ENCODE results near the gene KLF9.

DNA sequence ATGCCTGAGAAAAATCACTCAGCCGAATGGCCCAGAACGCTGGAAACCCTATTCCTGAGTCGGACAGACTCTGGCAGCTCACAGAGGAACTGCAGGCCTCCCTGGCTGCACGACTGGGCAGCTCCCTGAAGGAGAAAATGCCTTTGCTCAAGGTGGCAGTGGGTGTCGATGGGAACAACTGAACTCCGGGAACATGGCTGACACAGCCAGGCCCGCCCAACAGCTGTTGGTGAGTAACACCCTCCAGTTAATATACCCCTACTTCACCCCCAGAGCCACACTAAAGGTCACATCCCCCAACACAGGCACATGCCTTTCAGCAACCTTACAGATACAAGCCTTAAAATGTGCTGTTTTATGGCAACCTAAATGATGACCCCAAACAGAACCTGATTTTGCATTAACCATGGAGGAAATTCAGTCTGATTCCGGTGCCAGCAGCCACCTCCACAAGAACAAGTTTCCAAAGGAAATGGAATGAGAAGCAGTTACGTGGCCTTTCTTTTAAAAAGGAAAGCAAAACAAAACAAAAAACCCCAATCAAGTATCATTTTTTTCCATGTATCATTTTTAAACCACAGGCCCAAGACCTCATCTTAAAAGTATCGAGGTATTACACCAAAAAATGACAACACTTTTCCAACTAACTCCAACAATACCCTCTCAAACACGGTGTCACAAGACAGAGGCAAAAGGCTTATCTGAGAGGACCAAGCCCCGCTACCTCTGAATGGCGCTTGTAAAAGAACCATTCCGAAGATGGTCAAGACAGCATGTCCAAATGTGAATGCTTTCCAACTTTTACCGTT lies 3.1 kb downstream of the KLF9 start:
- TF ChIP-seq CTCF (conservative IDR thresholded peaks at IDR 0.05) (no peak), ZFX (IDR thresholded peaks at IDR 0.05) (peak; percentile 34)
